ENCODE data around the gene CAND2.

Gene CAND2

DNA sequence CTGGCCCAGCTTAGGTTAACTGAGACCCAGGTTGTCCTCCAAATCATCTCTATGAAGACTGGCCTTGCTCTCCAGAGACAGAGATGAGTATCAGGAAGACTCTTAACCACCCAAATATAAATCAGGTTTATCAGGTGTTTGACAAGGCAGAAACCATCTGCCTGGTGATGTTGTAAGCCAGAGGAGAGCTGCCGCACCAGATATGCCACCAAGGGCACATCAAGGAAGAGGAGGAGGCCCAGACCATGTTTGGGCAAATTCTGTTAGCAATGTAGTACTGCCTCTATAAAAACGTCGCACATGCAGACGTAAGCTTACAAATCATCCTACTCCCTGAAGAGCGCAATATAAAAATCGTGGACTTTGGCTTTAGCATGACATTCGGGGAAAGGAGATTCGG is 65.9 kb downstream of the CAND2 start:
- TF ChIP-seq EZH2phosphoT487 (IDR thresholded peaks at IDR 0.05; ENCODE audit: borderline replicate concordance) = no peak
- TF ChIP-seq, protein P1, sequence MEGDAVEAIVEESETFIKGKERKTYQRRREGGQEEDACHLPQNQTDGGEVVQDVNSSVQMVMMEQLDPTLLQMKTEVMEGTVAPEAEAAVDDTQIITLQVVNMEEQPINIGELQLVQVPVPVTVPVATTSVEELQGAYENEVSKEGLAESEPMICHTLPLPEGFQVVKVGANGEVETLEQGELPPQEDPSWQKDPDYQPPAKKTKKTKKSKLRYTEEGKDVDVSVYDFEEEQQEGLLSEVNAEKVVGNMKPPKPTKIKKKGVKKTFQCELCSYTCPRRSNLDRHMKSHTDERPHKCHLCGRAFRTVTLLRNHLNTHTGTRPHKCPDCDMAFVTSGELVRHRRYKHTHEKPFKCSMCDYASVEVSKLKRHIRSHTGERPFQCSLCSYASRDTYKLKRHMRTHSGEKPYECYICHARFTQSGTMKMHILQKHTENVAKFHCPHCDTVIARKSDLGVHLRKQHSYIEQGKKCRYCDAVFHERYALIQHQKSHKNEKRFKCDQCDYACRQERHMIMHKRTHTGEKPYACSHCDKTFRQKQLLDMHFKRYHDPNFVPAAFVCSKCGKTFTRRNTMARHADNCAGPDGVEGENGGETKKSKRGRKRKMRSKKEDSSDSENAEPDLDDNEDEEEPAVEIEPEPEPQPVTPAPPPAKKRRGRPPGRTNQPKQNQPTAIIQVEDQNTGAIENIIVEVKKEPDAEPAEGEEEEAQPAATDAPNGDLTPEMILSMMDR (conservative IDR thresholded peaks at IDR 0.05; ENCODE audit: low read length) = no peak
- no peaks in the 10 kb centered on the region for H3K27me3 ChIP-seq (ENCODE audit: insufficient read depth, low read length, poor library complexity, severe bottlenecking)
- no peaks in the 10 kb centered on the region for H3F3A ChIP-seq (ENCODE audit: low read depth)
- H3K9ac ChIP-seq (ENCODE audit: low read depth, low read length, poor library complexity, severe bottlenecking) = no peak overlapping the region
- H3K9me2 ChIP-seq (replicated peaks; ENCODE audit: low read depth, low read length) = no peaks in the 10 kb centered on the region
- H3K4me2 ChIP-seq (ENCODE audit: low read depth, low read length, poor library complexity, severe bottlenecking) = no peak overlapping the region
- no peaks in the 10 kb centered on the region; the same call in 1 of the 2 replicates for H3K9me3 ChIP-seq (ENCODE audit: insufficient read depth, low read depth, low read length)
- no peaks in the 10 kb centered on the region for H4K20me1 ChIP-seq (ENCODE audit: insufficient read depth, low read length, poor library complexity, severe bottlenecking)
- H3K4me1 ChIP-seq (ENCODE audit: insufficient read depth, low read length, poor library complexity, severe bottlenecking) = no peaks in the 10 kb centered on the region
- no peak overlapping the region for H2AFZ ChIP-seq (ENCODE audit: low read length)
- H3K4me3 ChIP-seq (ENCODE audit: low read length, poor library complexity, severe bottlenecking) = no peak overlapping the region
- H3K79me2 ChIP-seq (ENCODE audit: insufficient read depth, low read length) = no peaks in the 10 kb centered on the region
- H3K36me3 ChIP-seq (ENCODE audit: insufficient read depth, low read length) = no peaks in the 10 kb centered on the region

DNA sequence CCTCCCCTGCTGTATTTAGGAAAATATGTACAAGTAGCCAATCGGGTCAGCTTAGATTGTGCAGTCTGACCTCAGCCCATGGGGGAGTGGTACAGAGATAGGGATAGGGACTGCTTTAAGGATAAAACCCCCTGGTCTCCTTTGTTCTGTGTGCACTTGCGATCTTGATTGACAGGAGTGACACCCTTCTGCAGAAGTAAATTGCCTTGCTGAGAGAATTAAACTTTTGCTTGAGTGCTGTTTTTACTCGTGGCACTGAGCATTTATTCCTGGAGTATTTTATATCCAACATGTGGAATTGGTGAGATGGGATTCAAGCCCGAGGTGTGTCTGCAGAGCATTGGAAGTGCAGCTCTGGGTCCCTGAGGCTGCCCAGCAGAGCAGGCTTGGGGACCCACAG is 68.8 kb downstream of the CAND2 start:
- no peaks in the 10 kb centered on the region for H3K27me3 ChIP-seq (ENCODE audit: insufficient read depth, low read length, poor library complexity, severe bottlenecking)

DNA sequence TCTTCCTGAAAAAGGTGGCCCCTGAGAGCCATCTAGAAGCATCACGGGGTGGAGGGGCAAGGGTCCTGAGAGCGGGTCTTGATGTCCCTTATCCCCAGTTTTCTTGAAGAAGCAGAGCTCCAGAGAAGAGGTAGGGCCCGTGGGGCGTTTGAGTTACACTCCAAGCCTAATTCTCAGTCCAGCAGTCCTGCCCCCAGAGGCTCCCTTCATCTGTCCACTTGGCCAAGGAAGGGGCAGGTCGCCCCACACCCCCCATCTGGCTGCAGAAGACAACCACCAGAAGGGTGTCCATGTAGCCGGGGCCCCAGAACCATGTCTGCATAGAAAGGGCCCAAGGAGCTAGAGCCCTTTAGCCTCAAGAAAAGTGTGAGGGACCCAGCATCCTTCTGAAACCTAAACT is 70.4 kb downstream of the CAND2 start:
- H3K36me3 ChIP-seq (ENCODE audit: insufficient read depth, low read length) = no peaks in the 10 kb centered on the region
- no peaks in the 10 kb centered on the region for H4K20me1 ChIP-seq (ENCODE audit: insufficient read depth, low read length, poor library complexity, severe bottlenecking)
- no peaks in the 10 kb centered on the region; the same call in 1 of the 2 replicates for H3K9me3 ChIP-seq (ENCODE audit: insufficient read depth, low read depth, low read length)
- H3K27me3 ChIP-seq (ENCODE audit: insufficient read depth, low read length, poor library complexity, severe bottlenecking) = no peaks in the 10 kb centered on the region
- H3K9me2 ChIP-seq (replicated peaks; ENCODE audit: low read depth, low read length) = no peaks in the 10 kb centered on the region
- H3K9ac ChIP-seq (ENCODE audit: low read depth, low read length, poor library complexity, severe bottlenecking) = no peak overlapping the region
- no peaks in the 10 kb centered on the region for H3K79me2 ChIP-seq (ENCODE audit: insufficient read depth, low read length)
- no peaks in the 10 kb centered on the region for H3F3A ChIP-seq (ENCODE audit: low read depth)
- no peak overlapping the region for H3K4me3 ChIP-seq (ENCODE audit: low read length, poor library complexity, severe bottlenecking)
- TF ChIP-seq EZH2phosphoT487 (IDR thresholded peaks at IDR 0.05; ENCODE audit: borderline replicate concordance) = no peak
- H3K4me2 ChIP-seq (ENCODE audit: low read depth, low read length, poor library complexity, severe bottlenecking) = no peak overlapping the region
- H2AFZ ChIP-seq (ENCODE audit: low read length) = no peak overlapping the region
- peaks cover 4% of the 10 kb centered on the region for H3K4me1 ChIP-seq (ENCODE audit: insufficient read depth, low read length, poor library complexity, severe bottlenecking)

More for the DNA sequence above, 68.8 kb downstream of the CAND2 start:
- Histone ChIP-seq H3K36me3 (ENCODE audit: insufficient read depth, low read length) (no peaks in the 10 kb centered on the region), H3K4me2 (ENCODE audit: low read depth, low read length, poor library complexity, severe bottlenecking) (no peak overlapping the region), H3K9me3 (ENCODE audit: insufficient read depth, low read depth, low read length) (no peaks in the 10 kb centered on the region; the same call in 1 of the 2 replicates), H3K79me2 (ENCODE audit: insufficient read depth, low read length) (no peaks in the 10 kb centered on the region), H3K4me1 (ENCODE audit: insufficient read depth, low read length, poor library complexity, severe bottlenecking) (no peaks in the 10 kb centered on the region), H4K20me1 (ENCODE audit: insufficient read depth, low read length, poor library complexity, severe bottlenecking) (no peaks in the 10 kb centered on the region), H3K9me2 (replicated peaks; ENCODE audit: low read depth, low read length) (no peaks in the 10 kb centered on the region), H3K4me3 (ENCODE audit: low read length, poor library complexity, severe bottlenecking) (no peak overlapping the region), H2AFZ (ENCODE audit: low read length) (no peak overlapping the region), H3F3A (ENCODE audit: low read depth) (no peaks in the 10 kb centered on the region), H3K9ac (ENCODE audit: low read depth, low read length, poor library complexity, severe bottlenecking) (no peak overlapping the region)
- TF ChIP-seq, protein P1 (conservative IDR thresholded peaks at IDR 0.05; ENCODE audit: low read length) = no peak

Measured in Loucy (cell line).